ENCODE data around the gene KCNJ16.
"Not testable (repeated sequence)": the region's sequence is repeated elsewhere in the genome, so short reads cannot be mapped to it uniquely, and the experiment has no call there.

The KCNJ16 gene

DNA sequence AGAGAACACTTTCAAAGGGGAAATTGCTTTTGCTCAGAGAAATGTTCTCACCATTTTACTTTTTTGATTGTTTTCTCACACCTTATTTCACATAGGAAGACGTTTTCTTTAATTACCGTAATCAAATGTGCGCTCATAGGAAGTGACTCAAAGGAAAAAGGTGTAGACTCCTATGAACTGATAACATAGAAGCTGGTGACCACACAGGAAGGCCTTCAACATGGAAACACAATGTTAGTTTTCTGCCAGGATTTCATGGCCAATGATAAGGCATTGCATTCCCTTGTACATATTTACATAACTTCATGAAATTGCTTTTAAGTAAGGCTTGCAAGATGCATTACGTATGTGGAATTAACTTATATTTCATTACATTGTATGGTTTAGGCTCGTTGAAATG is 40.9 kb upstream of the KCNJ16 start:
- no peak for DNase-seq (ENCODE audit: low read depth)
- H3K4me3 ChIP-seq (ENCODE audit: low read depth, low read length): no peak overlapping the region
- no peak for TF ChIP-seq POLR2A (IDR thresholded peaks at IDR 0.05; ENCODE audit: extremely low read depth, insufficient read length)
- TF ChIP-seq CTCF (IDR thresholded peaks at IDR 0.05; ENCODE audit: low read depth, low read length): no peak
- TF ChIP-seq, protein P1, sequence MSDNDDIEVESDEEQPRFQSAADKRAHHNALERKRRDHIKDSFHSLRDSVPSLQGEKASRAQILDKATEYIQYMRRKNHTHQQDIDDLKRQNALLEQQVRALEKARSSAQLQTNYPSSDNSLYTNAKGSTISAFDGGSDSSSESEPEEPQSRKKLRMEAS (IDR thresholded peaks at IDR 0.05; ENCODE audit: low read depth, low read length): no peak
- TF ChIP-seq MYC (IDR thresholded peaks at IDR 0.05; ENCODE audit: low read depth, low read length): no peak

- no peak for TF ChIP-seq MYC (IDR thresholded peaks at IDR 0.05; ENCODE audit: low read depth, low read length)
- no peak for TF ChIP-seq CTCF (IDR thresholded peaks at IDR 0.05; ENCODE audit: low read depth, low read length)
- no peak for TF ChIP-seq POLR2A (IDR thresholded peaks at IDR 0.05; ENCODE audit: extremely low read depth, insufficient read length)
- no peak overlapping the region for H3K4me3 ChIP-seq (ENCODE audit: low read depth, low read length)
- DNase-seq (ENCODE audit: low read depth): no peak
These were observed 37.5 kb upstream of the KCNJ16 start for GRCh38 chr17:70037498-70037897.

DNA sequence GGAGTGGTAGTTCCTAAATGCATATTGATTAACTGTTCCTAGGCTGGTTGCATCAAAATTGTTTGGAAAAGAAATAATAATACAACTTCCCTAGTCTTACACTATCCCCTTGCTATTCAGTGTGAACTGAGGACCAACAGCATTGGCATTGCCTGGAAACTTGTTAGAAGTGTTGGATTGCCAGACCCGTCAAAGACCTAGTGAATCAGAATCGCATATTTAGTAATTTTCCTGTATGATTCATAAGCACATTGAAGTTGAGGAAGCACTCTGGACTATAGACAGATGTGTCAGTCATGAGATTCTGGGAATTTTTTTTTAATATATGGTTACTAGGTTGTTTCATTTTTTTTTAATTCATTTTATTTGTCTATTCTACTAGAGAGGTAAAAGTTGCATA is 34.7 kb upstream of the KCNJ16 start:
- no peak for DNase-seq (ENCODE audit: low read depth)
- H3K4me3 ChIP-seq (ENCODE audit: low read depth, low read length): no peak overlapping the region
- TF ChIP-seq POLR2A (IDR thresholded peaks at IDR 0.05; ENCODE audit: extremely low read depth, insufficient read length): no peak
- TF ChIP-seq CTCF (IDR thresholded peaks at IDR 0.05; ENCODE audit: low read depth, low read length): no peak
- TF ChIP-seq, protein P1 (IDR thresholded peaks at IDR 0.05; ENCODE audit: low read depth, low read length): no peak
- TF ChIP-seq MYC (IDR thresholded peaks at IDR 0.05; ENCODE audit: low read depth, low read length): no peak

DNA sequence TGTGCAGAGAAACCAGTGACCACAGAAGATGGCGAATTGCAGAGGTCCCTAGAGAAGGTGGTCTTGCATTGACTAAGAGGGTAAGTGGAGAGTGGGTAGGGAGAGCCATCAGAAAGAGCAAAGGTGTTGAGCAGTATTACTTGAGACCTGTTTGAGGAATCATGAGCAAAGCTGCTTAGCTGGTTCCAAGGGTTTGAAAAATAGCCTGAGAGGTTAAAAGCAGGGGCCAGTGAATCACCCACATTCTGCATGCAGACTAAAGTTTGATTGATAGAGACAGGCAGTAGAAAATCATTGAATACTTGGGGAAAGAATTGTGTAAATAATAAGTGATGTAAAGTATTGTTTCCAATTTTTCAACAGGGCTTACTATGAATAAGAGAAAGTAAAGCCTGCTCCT is 34.0 kb upstream of the KCNJ16 start:
- TF ChIP-seq CTCF (IDR thresholded peaks at IDR 0.05; ENCODE audit: low read depth, low read length) (no peak), MYC (IDR thresholded peaks at IDR 0.05; ENCODE audit: low read depth, low read length) (no peak), POLR2A (IDR thresholded peaks at IDR 0.05; ENCODE audit: extremely low read depth, insufficient read length) (no peak)
- TF ChIP-seq, protein P1 (IDR thresholded peaks at IDR 0.05; ENCODE audit: low read depth, low read length): no peak
- H3K4me3 ChIP-seq (ENCODE audit: low read depth, low read length): no peak overlapping the region
- no peak for DNase-seq (ENCODE audit: low read depth)

GRCh38 chr17:70041540-70041939 is 33.5 kb upstream of the KCNJ16 start:
- TF ChIP-seq POLR2A (IDR thresholded peaks at IDR 0.05; ENCODE audit: extremely low read depth, insufficient read length): no peak
- TF ChIP-seq CTCF (IDR thresholded peaks at IDR 0.05; ENCODE audit: low read depth, low read length): no peak
- no peak for TF ChIP-seq MYC (IDR thresholded peaks at IDR 0.05; ENCODE audit: low read depth, low read length)
- DNase-seq (ENCODE audit: low read depth): no peak
- H3K4me3 ChIP-seq (ENCODE audit: low read depth, low read length): no peak overlapping the region

DNA sequence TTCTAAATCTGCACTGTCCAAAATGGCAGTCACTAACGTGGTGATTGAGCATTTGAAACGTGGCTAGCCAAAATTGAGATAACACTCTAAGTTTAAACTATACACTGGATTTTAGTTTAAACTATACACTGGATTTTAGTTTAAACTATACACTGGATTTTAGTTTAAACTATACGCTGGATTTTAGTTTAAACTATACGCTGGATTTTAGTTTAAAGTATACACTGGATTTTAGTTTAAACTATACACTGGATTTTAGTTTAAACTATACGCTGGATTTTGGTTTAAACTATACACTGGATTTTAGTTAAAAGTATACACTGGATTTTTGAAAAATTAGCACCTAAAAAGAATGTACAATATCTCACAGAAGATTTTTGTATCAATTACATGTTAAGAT is 29.2 kb upstream of the KCNJ16 start:
- not testable (repeated sequence) for DNase-seq (ENCODE audit: low read depth); H3K4me3 ChIP-seq (ENCODE audit: low read depth, low read length)

Data from NB4 (cell line).